Small intestine (tissue), 7 donors: ENCODE measurements around the gene TMC6. TPM values are rescaled to one million over a fixed set of nuclear protein-coding genes. Genes with fewer than 3 reads are reported as not detected.

Source experiments
- DNase-seq, 2 donors: peaks; one replicate each; pipeline versions ENCODE4 v3.0.0 to v3.0.0-alpha.2; 2013
- FAIRE-seq: peaks from 2 replicates; lab custom pipeline; 2012; peaks lifted over from hg19 to GRCh38; lab: Jason Lieb, UNC
- H3K27ac ChIP-seq, 3 donors: one replicate each; pipeline ENCODE4 v1.5.1; 2013; ENCODE audit warnings: low read length in 2 of 3, mild to moderate bottlenecking in 2 of 3, control low read depth in 1 of 3, inconsistent platforms in 1 of 3, low read depth in 1 of 3, moderate library complexity in 1 of 3
- H3K27me3 ChIP-seq, 3 donors: one replicate each; pipeline ENCODE4 v1.6.1; 2013; ENCODE audit warnings: low read length in 3 of 3, inconsistent platforms in 1 of 3; ENCODE audit not compliant: control insufficient read depth in 3 of 3, insufficient read depth in 3 of 3
- H3K36me3 ChIP-seq, 3 donors: one replicate each; pipeline ENCODE4 v1.6.1; 2013; ENCODE audit warnings: low read length in 3 of 3, inconsistent platforms in 1 of 3, low read depth in 1 of 3, mild to moderate bottlenecking in 1 of 3, moderate library complexity in 1 of 3; ENCODE audit not compliant: control insufficient read depth in 3 of 3, insufficient read depth in 2 of 3
- H3K4me1 ChIP-seq, 3 donors: one replicate each; pipeline ENCODE4 v1.6.1; 2013; ENCODE audit warnings: low read length in 2 of 3, inconsistent platforms in 1 of 3, low read depth in 1 of 3, mild to moderate bottlenecking in 1 of 3, moderate library complexity in 1 of 3; ENCODE audit not compliant: control insufficient read depth in 3 of 3, insufficient read depth in 2 of 3
- H3K4me3 ChIP-seq, 3 donors: one replicate each; pipeline ENCODE4 v1.5.1; 2013; ENCODE audit warnings: low read length in 3 of 3, control low read depth in 1 of 3, inconsistent platforms in 1 of 3, low read depth in 1 of 3, mild to moderate bottlenecking in 1 of 3, moderate library complexity in 1 of 3
- H3K9me3 ChIP-seq, 2 donors: one replicate each; pipeline ENCODE4 v1.6.1; 2013; ENCODE audit warnings: low read depth in 1 of 2, low read length in 1 of 2; ENCODE audit not compliant: control insufficient read depth in 2 of 2, insufficient read depth in 1 of 2
- WGBS, 3 donors: extraction: QIAGEN DNeasy Blood & Tissue Kit; methylation state at CpG; one replicate each; pipeline ENCODE4 v1.1.7; 2013; 5-methylcytosine and 5-hydroxymethylcytosine counted together
- polyA plus RNA-seq, 4 donors: library from polyadenylated mRNA; stranded (reverse) in 3 of 4; unstranded in 1 of 4; fragments of 200-250 nt in 3 of 4; fragments of 120-200 nt in 1 of 4; gene quantifications; one replicate each; pipeline versions ENCODE4 v1.2.1 to v1.2.3, GENCODE V29; 2013
- donor health status: healthy with polysubstance abuse.
- donor health status: control.
- donor health status: control.
- donor health status: Bipolar disorder and iron deficiency.
- donor health status: healthy.

TMC6 gene
- polyA plus RNA-seq, 4 donors = 29.7 to 69.6 (median 50.5) TPM

DNA sequence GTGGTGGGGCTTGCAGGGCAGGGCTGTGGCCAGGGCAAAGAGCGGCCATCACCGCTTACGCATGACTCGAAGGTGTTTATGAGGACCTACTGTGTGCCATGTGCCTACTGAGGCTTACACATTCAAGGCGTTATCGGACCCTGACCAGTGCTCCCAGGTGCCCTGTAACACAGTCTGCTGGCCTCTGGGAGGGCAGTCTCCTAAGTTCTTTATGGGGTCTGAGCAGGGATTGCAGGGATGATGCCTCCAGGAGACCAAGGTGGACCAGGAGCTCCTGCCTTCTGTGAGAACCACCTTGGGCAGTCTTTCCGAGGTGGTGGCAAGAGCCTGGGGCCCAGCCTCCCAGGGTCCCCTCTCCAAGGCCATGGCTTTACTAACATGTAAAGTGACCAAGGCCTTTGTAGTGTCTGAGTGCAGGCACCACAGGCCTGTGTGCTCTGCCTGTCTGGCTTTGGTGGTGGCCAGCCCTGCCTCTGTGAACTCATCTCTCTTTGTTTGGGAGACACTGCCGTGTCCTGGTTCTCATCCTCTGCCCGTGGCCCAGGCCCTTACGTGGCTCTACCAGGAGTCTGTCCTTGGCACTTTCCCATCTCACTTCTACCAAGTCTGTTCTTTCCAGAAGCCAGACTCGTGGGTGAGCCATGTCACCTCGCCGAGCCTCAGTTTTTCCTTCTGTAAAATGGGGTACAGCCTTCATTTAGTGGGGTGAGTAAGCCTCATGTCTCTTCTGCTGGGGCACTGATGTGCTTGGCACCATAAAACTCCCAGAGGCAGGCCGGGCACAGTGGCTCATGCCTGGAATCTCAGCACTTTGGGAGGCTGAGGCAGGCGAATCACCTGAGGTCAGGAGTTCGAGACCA lies 36.4 kb upstream of the TMC6 start:
- Histone ChIP-seq H3K36me3 (peaks cover 0 to 39% (median 0%) of the 10 kb centered on the region in 3 donors), H3K9me3 (no peaks in the 10 kb centered on the region), H3K4me1 (peaks cover 0 to 47% (median 4%) of the 10 kb centered on the region in 3 donors), H3K27me3 (no peaks in the 10 kb centered on the region), H3K4me3 (no peak overlapping the region), H3K27ac (no peak overlapping the region)
- WGBS, 3 donors = 87 to 92% (median 88%) methylated on average over 16 of the region's 16 CpGs
- FAIRE-seq (no peak), DNase-seq (no peak)

DNA sequence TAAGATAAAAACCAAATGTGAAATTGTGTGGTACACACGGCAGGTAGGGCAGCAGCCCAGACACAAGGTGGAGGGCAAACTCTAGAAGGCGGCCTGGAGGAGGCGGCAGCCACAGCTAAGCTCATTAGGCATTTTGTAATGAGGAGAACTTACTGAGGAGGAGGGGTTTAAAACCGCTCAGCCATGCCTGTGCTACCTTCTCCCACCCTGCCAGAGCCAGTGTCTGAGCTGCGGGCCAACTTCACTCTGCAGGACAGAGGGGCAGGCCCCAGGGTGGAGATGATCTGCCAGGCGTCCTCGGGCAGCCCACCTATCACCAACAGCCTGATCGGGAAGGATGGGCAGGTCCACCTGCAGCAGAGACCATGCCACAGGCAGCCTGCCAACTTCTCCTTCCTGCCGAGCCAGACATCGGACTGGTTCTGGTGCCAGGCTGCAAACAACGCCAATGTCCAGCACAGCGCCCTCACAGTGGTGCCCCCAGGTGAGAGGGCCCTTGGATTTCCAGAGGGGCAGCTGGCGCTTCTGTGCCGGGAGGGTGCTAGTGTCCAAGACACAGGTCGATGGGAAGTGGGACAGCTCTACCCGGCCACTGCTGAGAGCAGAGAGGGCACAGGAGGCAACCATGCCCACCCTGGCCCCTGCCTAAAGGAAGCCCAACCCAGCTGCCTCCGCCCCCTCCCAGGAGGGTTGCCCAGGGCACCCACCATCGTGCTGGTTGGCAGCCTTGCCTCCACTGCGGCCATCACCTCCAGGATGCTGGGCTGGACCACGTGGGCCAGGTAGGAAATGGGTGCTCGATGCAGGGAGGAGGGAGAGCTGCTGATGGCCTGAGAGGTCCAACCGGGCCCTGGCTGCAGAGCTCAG lies 35.6 kb upstream of the TMC6 start:
- Histone ChIP-seq H3K27me3 (no peaks in the 10 kb centered on the region), H3K4me1 (peaks cover 0 to 47% (median 0%) of the 10 kb centered on the region in 3 donors), H3K9me3 (no peaks in the 10 kb centered on the region), H3K36me3 (peaks cover 0 to 33% (median 0%) of the 10 kb centered on the region in 3 donors), H3K4me3 (no peak overlapping the region), H3K27ac (no peak overlapping the region)
- DNase-seq (no peak), FAIRE-seq (no peak)
- WGBS, 3 donors = 50 to 71% (median 55%) methylated on average over 22 of the region's 22 CpGs

DNA sequence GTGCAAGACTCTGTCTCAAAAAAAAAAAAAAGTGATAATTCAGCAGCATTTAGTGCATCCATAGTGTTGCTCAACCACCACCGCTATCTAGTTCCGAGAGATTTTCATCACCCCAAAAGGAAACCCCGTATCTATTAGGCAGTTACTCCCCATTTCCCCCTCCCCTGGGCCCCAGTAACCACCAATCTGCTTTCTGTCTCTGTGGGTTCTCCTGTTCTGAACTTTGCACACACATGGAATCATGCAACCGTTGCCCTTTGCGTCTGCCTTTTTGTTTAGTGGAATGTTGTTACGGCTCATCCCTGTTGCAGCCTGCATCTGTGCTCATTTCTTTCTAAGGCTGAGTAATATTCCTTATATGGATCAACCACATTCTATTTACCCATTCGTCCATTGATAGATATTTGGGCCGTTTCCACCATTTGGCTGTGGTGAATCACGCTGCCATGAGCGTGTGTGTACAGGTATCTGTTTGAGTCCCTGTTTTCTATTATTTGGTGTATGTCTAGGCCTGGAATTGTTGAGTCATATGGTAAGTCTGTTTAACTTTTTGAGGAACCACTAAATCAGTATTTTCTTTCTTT lies 31.1 kb upstream of the TMC6 start:
- peak; percentile 78 to 85 for DNase-seq
- H3K27me3 ChIP-seq = no peaks in the 10 kb centered on the region
- no peaks in the 10 kb centered on the region for H3K9me3 ChIP-seq
- FAIRE-seq = no peak
- WGBS, 3 donors = 15 to 45% (median 28%) methylated on average over 10 of the region's 10 CpGs
- peaks cover 0 to 42% (median 0%) of the 10 kb centered on the region in 3 donors for H3K36me3 ChIP-seq
- H3K4me1 ChIP-seq = peaks cover 0 to 39% (median 0%) of the 10 kb centered on the region in 3 donors
- H3K27ac ChIP-seq = peak overlapping the region in 2 of 3 donors; percentile 54 to 68
- H3K4me3 ChIP-seq = no peak overlapping the region

DNA sequence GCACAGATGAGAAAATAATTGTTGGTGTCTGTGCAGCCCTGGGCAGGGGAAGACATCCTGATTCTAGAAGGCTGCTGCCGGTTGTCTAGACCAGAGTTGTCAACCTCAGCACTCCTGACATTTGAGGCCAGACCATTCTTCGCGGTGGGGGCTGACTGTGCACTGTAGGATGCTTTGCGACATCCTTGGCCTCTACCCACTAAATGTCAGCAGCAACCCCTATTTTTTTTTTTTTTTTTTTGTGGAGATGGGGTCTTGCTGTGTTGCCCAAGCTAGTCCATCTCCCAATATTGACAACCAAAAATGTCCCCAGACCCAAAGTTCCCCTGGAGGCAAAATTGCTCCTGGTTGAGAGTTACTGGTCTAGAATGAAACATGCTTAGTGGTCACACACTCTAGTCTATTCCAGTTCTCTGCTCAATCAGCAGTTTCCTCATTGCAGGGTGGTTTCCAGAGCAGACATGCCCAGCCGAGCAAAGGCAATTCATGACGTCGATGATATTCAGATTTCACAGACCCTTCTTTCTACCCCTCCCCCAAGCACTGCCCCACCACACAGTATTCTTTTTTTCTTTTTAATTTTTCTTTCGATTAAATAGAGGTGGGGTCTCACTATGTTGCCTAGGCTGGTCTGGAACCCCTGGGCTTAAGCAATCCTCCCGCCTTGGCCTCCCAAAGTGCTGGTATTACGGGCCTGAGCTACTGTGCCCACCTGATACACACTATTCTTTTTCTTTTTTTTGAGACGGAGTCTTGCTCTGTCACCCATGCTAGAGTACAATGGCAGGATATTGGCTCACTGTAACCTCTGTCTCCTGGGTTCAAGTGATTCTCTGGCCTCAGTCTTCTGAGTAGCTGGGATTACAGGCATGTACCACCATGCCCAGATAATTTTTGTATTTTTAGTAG lies 26.6 kb upstream of the TMC6 start:
- no peak for DNase-seq
- 69 to 77% (median 75%) methylated on average over 11 of the region's 11 CpGs for WGBS, 3 donors
- H3K27ac ChIP-seq = peak overlapping the region in 2 of 3 donors; percentile 34 to 39
- peaks cover 0 to 34% (median 0%) of the 10 kb centered on the region in 3 donors for H3K4me1 ChIP-seq
- peaks cover 0 to 19% (median 0%) of the 10 kb centered on the region in 3 donors for H3K36me3 ChIP-seq
- no peaks in the 10 kb centered on the region for H3K9me3 ChIP-seq
- FAIRE-seq = no peak
- H3K4me3 ChIP-seq = no peak overlapping the region
- H3K27me3 ChIP-seq = no peaks in the 10 kb centered on the region

DNA sequence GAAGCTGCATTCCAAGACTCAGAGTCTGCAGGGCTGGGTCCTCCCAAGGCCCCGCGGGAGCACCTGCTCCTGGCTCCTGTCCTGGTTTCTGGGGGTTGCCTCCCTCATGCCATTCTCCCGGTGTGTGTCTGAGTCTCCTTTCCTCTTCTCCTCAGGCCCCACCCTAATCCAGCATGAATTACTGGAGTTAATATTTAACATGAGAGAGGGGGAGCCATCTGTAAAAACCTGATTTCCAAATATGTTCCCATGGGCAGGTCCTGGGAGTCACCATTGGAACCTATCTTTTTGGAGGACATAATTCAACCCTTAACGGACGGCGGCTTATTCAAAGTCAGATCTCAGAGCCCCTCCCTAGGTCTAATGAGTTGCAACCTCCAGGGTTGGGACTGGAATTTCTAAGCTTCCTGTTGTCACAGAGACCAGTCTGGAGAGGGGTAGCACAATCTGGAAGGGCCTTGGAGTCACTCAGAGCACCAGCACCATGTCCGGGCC lies 23.0 kb upstream of the TMC6 start:
- WGBS, 3 donors = 12 to 51% (median 29%) methylated on average over 7 of the region's 7 CpGs
- H3K9me3 ChIP-seq = no peaks in the 10 kb centered on the region
- DNase-seq (peak; percentile 81 to 83), FAIRE-seq (no peak)
- H3K27me3 ChIP-seq = no peaks in the 10 kb centered on the region
- peaks cover 0 to 6% (median 0%) of the 10 kb centered on the region in 3 donors for H3K36me3 ChIP-seq
- no peak overlapping the region for H3K4me3 ChIP-seq
- peaks cover 0 to 43% (median 5%) of the 10 kb centered on the region in 3 donors for H3K4me1 ChIP-seq
- peak overlapping the region in 2 of 3 donors; percentile 72 to 75 for H3K27ac ChIP-seq

DNA sequence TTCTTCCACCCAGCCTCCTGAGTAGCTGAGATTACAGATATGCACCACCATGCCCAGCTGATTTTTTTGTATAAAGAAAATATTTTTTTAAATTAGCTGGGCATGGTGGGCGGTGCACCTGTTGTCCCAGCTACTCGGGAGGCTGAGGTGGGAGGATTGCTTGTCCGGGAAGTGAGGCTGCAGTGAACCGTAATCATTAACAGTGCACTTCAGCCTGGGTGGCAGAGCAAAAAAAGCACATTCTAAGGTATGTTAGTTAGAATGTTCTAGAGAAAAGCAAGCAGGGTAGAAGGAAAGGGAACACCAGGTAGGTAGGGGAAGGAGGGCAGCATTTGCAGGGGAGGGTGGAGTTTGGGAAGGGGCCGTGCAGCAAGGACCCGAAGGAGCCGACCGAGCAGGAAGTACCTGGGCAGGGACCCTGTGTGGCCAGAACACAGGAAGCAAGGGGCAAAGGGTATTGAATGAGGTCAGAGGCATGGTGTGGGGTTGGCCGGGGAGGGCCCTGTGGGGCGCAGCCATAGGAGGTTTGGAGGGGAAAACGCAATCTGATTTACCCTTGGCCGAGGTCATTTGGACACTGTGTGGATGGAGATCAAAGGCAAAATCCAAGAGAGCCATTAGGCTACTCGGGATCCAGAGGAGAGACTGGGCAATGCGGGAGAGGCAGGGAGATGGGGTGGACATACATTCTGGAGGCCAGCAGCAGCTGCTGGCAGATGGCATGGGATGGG lies 19.9 kb upstream of the TMC6 start:
- WGBS, 3 donors = 32 to 57% (median 47%) methylated on average over 14 of the region's 14 CpGs
- Histone ChIP-seq H3K36me3 (peaks cover 0 to 2% (median 0%) of the 10 kb centered on the region in 3 donors), H3K9me3 (no peaks in the 10 kb centered on the region), H3K27me3 (no peaks in the 10 kb centered on the region), H3K4me3 (no peak overlapping the region), H3K4me1 (peaks cover 0 to 74% (median 12%) of the 10 kb centered on the region in 3 donors), H3K27ac (peak overlapping the region in 1 of 3 donors; percentile 78)
- no peak for DNase-seq
- no peak for FAIRE-seq
